HG02885 (cell line): ENCODE data around the gene MRPL33.
"Not testable (repeated sequence)": the region's sequence is repeated elsewhere in the genome, so short reads cannot be mapped to it uniquely, and the experiment has no call there.

ENCODE experiments used
- ATAC-seq: cut with Tn5 transposase; IDR thresholded peaks from one replicate; pipeline ENCODE4 v1.9.1; 2021; ENCODE audit warnings: mild to moderate bottlenecking; ENCODE audit not compliant: unreplicated experiment, poor library complexity

MRPL33 gene

GRCh38 chr2:27739058-27739373 is 32.5 kb upstream of the MRPL33 start:
- ATAC-seq: no peak

- ATAC-seq: no peak
Measured at GRCh38 chr2:27741673-27742072, 29.8 kb upstream of the MRPL33 start.

GRCh38 chr2:27742571-27742970 is 28.9 kb upstream of the MRPL33 start:
- ATAC-seq: no peak

- ATAC-seq: not testable (repeated sequence)
Measured at GRCh38 chr2:27745494-27745893, 26.0 kb upstream of the MRPL33 start.

GRCh38 chr2:27746325-27746724 is 25.2 kb upstream of the MRPL33 start:
- no peak for ATAC-seq

- ATAC-seq: no peak
Measured at GRCh38 chr2:27747827-27748352, 23.6 kb upstream of the MRPL33 start.

GRCh38 chr2:27748803-27749554 is 22.5 kb upstream of the MRPL33 start:
- ATAC-seq: not testable (repeated sequence)

GRCh38 chr2:27751377-27751776 is 20.1 kb upstream of the MRPL33 start:
- ATAC-seq: no peak

GRCh38 chr2:27752551-27753237 is 18.8 kb upstream of the MRPL33 start:
- no peak for ATAC-seq

- ATAC-seq: no peak
Measured at GRCh38 chr2:27754138-27754588, 17.4 kb upstream of the MRPL33 start.

- ATAC-seq: no peak
Measured at GRCh38 chr2:27754831-27755230, 16.7 kb upstream of the MRPL33 start.

- no peak for ATAC-seq
Measured at GRCh38 chr2:27756091-27756490, 15.4 kb upstream of the MRPL33 start.

- no peak for ATAC-seq
Measured at GRCh38 chr2:27756544-27757498, 14.7 kb upstream of the MRPL33 start.

- no peak for ATAC-seq
Measured at GRCh38 chr2:27762951-27763906, 8.3 kb upstream of the MRPL33 start.

- ATAC-seq: no peak
Measured at GRCh38 chr2:27763907-27764267, 7.6 kb upstream of the MRPL33 start.

- not testable (repeated sequence) for ATAC-seq
Measured at GRCh38 chr2:27764526-27764925, 7.0 kb upstream of the MRPL33 start.

- ATAC-seq: no peak
Measured at GRCh38 chr2:27765621-27766286, 5.8 kb upstream of the MRPL33 start.

- no peak for ATAC-seq
Measured at GRCh38 chr2:27766287-27766661, 5.2 kb upstream of the MRPL33 start.

GRCh38 chr2:27771202-27771547 is 344 bp upstream of the MRPL33 start:
- peak; percentile 26 for ATAC-seq
